Panc1 (cell line): ENCODE data around the gene DDI2.

ENCODE experiments used
- CTCF ChIP-seq: fragments of 450-650 bp; IDR thresholded peaks from 2 replicates; pipeline ENCODE4 v1.5.1; 2017; ENCODE audit warnings: mild to moderate bottlenecking
- REST ChIP-seq, 2 experiments: IDR thresholded peaks; 2 replicates each; pipeline ENCODE4 v1.6.1; 2011 to 2012; ENCODE audit warnings: low read depth in 2 of 2, control low read depth in 1 of 2, low read length in 1 of 2, mild to moderate bottlenecking in 1 of 2, moderate library complexity in 1 of 2; ENCODE audit not compliant: insufficient read depth in 1 of 2

GRCh38 chr1:15579683-15580047, 37.6 kb upstream of the DDI2 start:
- no peak for TF ChIP-seq REST (IDR thresholded peaks at IDR 0.05; ENCODE audit: insufficient read depth in 1 of 2, low read depth in 2 of 2, low read length in 1 of 2)
- no peak for TF ChIP-seq CTCF
